Large intestine (tissue), 3 donors: ENCODE measurements around the gene SNX24. TPM values are rescaled to one million over a fixed set of nuclear protein-coding genes. Genes with fewer than 3 reads are reported as not detected.

ENCODE experiments used
- DNase-seq, 2 donors: peaks; one replicate each; pipeline versions ENCODE4 v3.0.0 to v3.0.0-alpha.2; 2013
- H3K27ac ChIP-seq: one replicate; pipeline ENCODE4 v1.5.1; 2013; ENCODE audit warnings: low read length
- H3K27me3 ChIP-seq: 2 replicates; pipeline ENCODE4 v1.6.1; 2013; ENCODE audit warnings: low read length; ENCODE audit not compliant: control insufficient read depth, insufficient read depth
- H3K36me3 ChIP-seq: 2 replicates; pipeline ENCODE4 v1.6.1; 2013; ENCODE audit warnings: low read length; ENCODE audit not compliant: control insufficient read depth, insufficient read depth
- H3K4me1 ChIP-seq: one replicate; pipeline ENCODE4 v1.6.1; 2013; ENCODE audit warnings: low read length; ENCODE audit not compliant: control insufficient read depth, insufficient read depth
- H3K4me3 ChIP-seq: one replicate; pipeline ENCODE4 v1.5.1; 2013; ENCODE audit warnings: low read length
- H3K9me3 ChIP-seq: one replicate; pipeline ENCODE4 v1.6.1; 2013; ENCODE audit warnings: mild to moderate bottlenecking, low read depth, low read length, moderate library complexity; ENCODE audit not compliant: control insufficient read depth
- WGBS: methylation state at CpG from one replicate; pipeline ENCODE4 v1.1.5; 2013; ENCODE audit warnings: low lambda C conversion rate; ENCODE audit not compliant: insufficient coverage; 5-methylcytosine and 5-hydroxymethylcytosine counted together
- polyA plus RNA-seq: library from polyadenylated mRNA; unstranded; fragments of 120-200 nt; gene quantifications from one replicate; pipeline ENCODE4 v1.2.1, GENCODE V29; 2013

SNX24 gene
- polyA plus RNA-seq, 1 donor, result 28.4 TPM

GRCh38 chr5:122999947-123000563 is 154.6 kb downstream of the SNX24 start:
- no peaks in the 10 kb centered on the region for H3K27me3 ChIP-seq
- H3K36me3 ChIP-seq, result no peaks in the 10 kb centered on the region
- H3K4me1 ChIP-seq, result no peaks in the 10 kb centered on the region
- H3K9me3 ChIP-seq, result no peaks in the 10 kb centered on the region
- 100% methylated on average over 1 of the region's 10 CpGs for WGBS
- H3K27ac ChIP-seq, result no peak overlapping the region
- no peak for DNase-seq
- H3K4me3 ChIP-seq, result no peak overlapping the region

GRCh38 chr5:123000731-123001130 is 155.3 kb downstream of the SNX24 start:
- no peak overlapping the region for H3K27ac ChIP-seq
- H3K36me3 ChIP-seq, result no peaks in the 10 kb centered on the region
- H3K4me1 ChIP-seq, result no peaks in the 10 kb centered on the region
- WGBS, result no CpG with 5 or more reads among the region's 1 CpG
- H3K4me3 ChIP-seq, result no peak overlapping the region
- no peaks in the 10 kb centered on the region for H3K27me3 ChIP-seq
- H3K9me3 ChIP-seq, result no peaks in the 10 kb centered on the region
- no peak for DNase-seq

GRCh38 chr5:123001808-123002207 is 156.4 kb downstream of the SNX24 start:
- H3K27me3 ChIP-seq, result no peaks in the 10 kb centered on the region
- no peak overlapping the region for H3K4me3 ChIP-seq
- H3K4me1 ChIP-seq, result no peaks in the 10 kb centered on the region
- no peak overlapping the region for H3K27ac ChIP-seq
- no peaks in the 10 kb centered on the region for H3K9me3 ChIP-seq
- DNase-seq, result no peak
- no peaks in the 10 kb centered on the region for H3K36me3 ChIP-seq
- WGBS, result 80% methylated on average over 1 of the region's 7 CpGs

- H3K27ac ChIP-seq, result no peak overlapping the region
- no peak for DNase-seq
- H3K4me3 ChIP-seq, result no peak overlapping the region
- WGBS, result 83% methylated on average over 1 of the region's 6 CpGs
- H3K4me1 ChIP-seq, result no peaks in the 10 kb centered on the region
- no peaks in the 10 kb centered on the region for H3K36me3 ChIP-seq
- no peaks in the 10 kb centered on the region for H3K27me3 ChIP-seq
- H3K9me3 ChIP-seq, result no peaks in the 10 kb centered on the region
These were observed 161.8 kb downstream of the SNX24 start for GRCh38 chr5:123007182-123007581.

GRCh38 chr5:123007754-123008153 is 162.3 kb downstream of the SNX24 start:
- WGBS, result 90% methylated on average over 2 of the region's 6 CpGs
- no peaks in the 10 kb centered on the region for H3K36me3 ChIP-seq
- no peak for DNase-seq
- no peaks in the 10 kb centered on the region for H3K4me1 ChIP-seq
- no peak overlapping the region for H3K27ac ChIP-seq
- H3K9me3 ChIP-seq, result no peaks in the 10 kb centered on the region
- H3K27me3 ChIP-seq, result no peaks in the 10 kb centered on the region
- H3K4me3 ChIP-seq, result no peak overlapping the region

- H3K9me3 ChIP-seq, result no peaks in the 10 kb centered on the region
- no peaks in the 10 kb centered on the region for H3K27me3 ChIP-seq
- H3K36me3 ChIP-seq, result no peaks in the 10 kb centered on the region
- no peak overlapping the region for H3K4me3 ChIP-seq
- H3K4me1 ChIP-seq, result no peaks in the 10 kb centered on the region
- WGBS, result no CpG with 5 or more reads among the region's 1 CpG
- no peak for DNase-seq
- no peak overlapping the region for H3K27ac ChIP-seq
These were observed 166.9 kb downstream of the SNX24 start for GRCh38 chr5:123012321-123012720.

GRCh38 chr5:123014689-123015088 is 169.3 kb downstream of the SNX24 start:
- H3K4me1 ChIP-seq, result no peaks in the 10 kb centered on the region
- H3K9me3 ChIP-seq, result no peaks in the 10 kb centered on the region
- no peaks in the 10 kb centered on the region for H3K36me3 ChIP-seq
- no peak overlapping the region for H3K4me3 ChIP-seq
- no CpG with 5 or more reads among the region's 1 CpG for WGBS
- DNase-seq, result no peak
- H3K27me3 ChIP-seq, result no peaks in the 10 kb centered on the region
- H3K27ac ChIP-seq, result no peak overlapping the region

GRCh38 chr5:123028222-123028621 is 182.8 kb downstream of the SNX24 start:
- Histone ChIP-seq H3K9me3 (no peaks in the 10 kb centered on the region), H3K4me1 (no peaks in the 10 kb centered on the region), H3K36me3 (peaks cover 9% of the 10 kb centered on the region), H3K27me3 (no peaks in the 10 kb centered on the region), H3K27ac (no peak overlapping the region), H3K4me3 (no peak overlapping the region)
- no peak for DNase-seq
- 100% methylated on average over 2 of the region's 9 CpGs for WGBS

GRCh38 chr5:123033157-123033671 is 187.8 kb downstream of the SNX24 start:
- Histone ChIP-seq H3K27ac (no peak overlapping the region), H3K4me3 (no peak overlapping the region), H3K36me3 (no peaks in the 10 kb centered on the region), H3K4me1 (no peaks in the 10 kb centered on the region), H3K27me3 (peaks cover 16% of the 10 kb centered on the region), H3K9me3 (peaks cover 4% of the 10 kb centered on the region)
- WGBS, result no CpG with 5 or more reads among the region's 6 CpGs
- DNase-seq, result no peak

- no CpG with 5 or more reads among the region's 27 CpGs for WGBS
- DNase-seq, result peak; percentile 23 to 52
- H3K4me1 ChIP-seq, result no peaks in the 10 kb centered on the region
- H3K27me3 ChIP-seq, result peaks cover 24% of the 10 kb centered on the region
- no peak overlapping the region for H3K27ac ChIP-seq
- no peaks in the 10 kb centered on the region for H3K36me3 ChIP-seq
- H3K4me3 ChIP-seq, result peak overlapping the region; percentile 76
- H3K9me3 ChIP-seq, result peaks cover 4% of the 10 kb centered on the region
These were observed 190.0 kb downstream of the SNX24 start for GRCh38 chr5:123035360-123035917.

- no peaks in the 10 kb centered on the region for H3K4me1 ChIP-seq
- no CpG with 5 or more reads among the region's 40 CpGs for WGBS
- peaks cover 24% of the 10 kb centered on the region for H3K27me3 ChIP-seq
- H3K9me3 ChIP-seq, result peaks cover 4% of the 10 kb centered on the region
- H3K36me3 ChIP-seq, result no peaks in the 10 kb centered on the region
- peak overlapping the region; percentile 12 for H3K27ac ChIP-seq
- DNase-seq, result peak in 1 of 2 donors; percentile 13
- peak overlapping the region; percentile 76 for H3K4me3 ChIP-seq
These were observed 190.5 kb downstream of the SNX24 start for GRCh38 chr5:123035918-123036390.
